ENCODE results near the gene RABGAP1. TPM values are rescaled to one million over a fixed set of nuclear protein-coding genes. Genes with fewer than 3 reads are reported as not detected.

RABGAP1 gene
- total RNA-seq, 2 donors from 2014 or later, result 33.1 TPM

DNA sequence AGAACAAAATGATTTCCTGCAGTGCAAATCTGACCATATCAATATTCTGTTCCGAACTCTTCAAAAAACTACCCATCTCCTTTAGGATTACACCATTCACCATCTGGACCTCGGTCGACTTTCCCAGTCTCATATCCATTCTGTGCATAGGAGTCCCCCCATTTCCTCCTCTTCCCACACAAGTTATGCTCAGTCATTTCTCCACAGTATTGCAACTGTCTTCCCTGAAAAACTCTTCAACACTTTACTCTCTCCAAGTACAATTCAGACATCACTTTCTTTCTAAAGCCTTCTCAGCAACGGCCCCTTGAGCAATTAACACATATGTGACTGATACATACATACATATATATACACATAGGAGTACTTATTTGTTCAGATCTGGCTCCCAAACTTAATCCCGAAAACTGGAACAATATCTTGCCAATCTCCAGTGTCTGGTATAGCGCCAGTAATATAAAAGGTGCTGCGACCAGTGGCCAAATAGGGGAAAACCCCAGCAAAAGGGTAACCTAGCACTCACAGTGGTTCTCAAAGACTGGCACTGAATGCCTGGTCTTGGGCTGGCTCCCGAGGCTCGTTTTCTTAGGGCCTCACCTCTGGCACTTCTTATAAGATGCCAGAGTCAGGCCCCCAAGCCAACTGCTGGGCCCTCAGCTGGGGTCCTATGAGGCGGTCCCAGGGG, 10.1 kb upstream of the RABGAP1 start:
- Mint-ChIP-seq H3K9me3 (no peaks in the 10 kb centered on the region), H3K4me1 (ENCODE audit: low read depth) (peaks cover 22% of the 10 kb centered on the region), H3K27me3 (ENCODE audit: low read depth) (no peaks in the 10 kb centered on the region), H3K36me3 (ENCODE audit: insufficient read depth in 2 of 2) (peaks cover 1 to 3% of the 10 kb centered on the region in 2 donors), H3K27ac (no peak overlapping the region), H3K4me3 (no peak overlapping the region)
- DNase-seq (no peak), ATAC-seq (replicated peaks in 1 of 2) (no peak)

DNA sequence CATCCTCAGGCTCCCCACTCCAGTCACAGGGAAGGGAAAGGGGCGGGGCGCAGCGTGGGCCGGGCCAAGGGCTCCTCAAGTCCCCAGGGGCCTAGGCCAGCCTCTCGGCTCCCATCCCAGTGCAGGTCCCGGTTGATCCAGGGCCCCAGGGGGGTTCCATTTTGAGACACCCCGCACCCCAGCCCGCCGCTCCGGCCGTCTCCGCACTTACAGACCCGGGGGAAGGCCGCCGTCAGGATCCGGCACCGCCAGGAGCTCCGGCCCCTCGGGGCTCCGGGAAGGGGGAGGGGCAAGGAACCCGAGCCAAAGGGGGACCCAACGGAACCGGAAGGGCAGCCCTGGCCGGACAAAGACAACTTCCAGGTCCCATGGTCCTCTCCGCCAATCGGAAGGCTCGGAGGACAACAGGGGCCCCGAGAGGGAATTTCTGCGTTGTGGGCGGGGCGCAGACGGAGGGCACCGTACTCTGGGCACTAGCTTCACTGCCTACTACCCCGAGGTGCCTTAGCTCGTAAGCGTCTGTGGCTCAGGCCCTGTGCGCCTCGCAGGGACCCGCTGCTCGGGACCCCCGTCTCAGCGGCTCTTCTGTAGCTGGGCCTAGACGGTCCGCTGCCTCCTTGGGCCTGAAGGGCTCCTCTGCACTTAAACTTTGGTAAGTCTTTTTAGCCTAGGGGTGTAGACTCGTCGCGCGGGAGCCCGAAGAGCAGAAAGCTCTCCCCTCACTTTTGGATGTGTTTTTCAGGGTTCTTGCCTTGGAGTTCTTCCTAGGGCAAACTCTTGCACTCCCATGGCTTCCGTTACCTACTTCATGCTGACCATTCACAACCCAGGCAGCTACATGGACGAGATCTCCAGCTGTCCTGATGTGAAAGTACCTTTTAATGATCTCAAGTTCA, 9.3 kb upstream of the RABGAP1 start, which contains the start of gene ZBTB26:
Gene ZBTB26, minus strand, starts transcription at position 287 of the 896 bp plus-strand sequence. CDS start 11,578 bp downstream, outside the sequence.
- Mint-ChIP-seq H3K4me1 (ENCODE audit: low read depth) (peaks cover 22% of the 10 kb centered on the region), H3K27ac (peak within 1 kb of the TSS; percentile 97), H3K4me3 (no peak within 1 kb of the TSS), H3K36me3 (ENCODE audit: insufficient read depth in 2 of 2) (peaks cover 1 to 9% of the 10 kb centered on the region in 2 donors), H3K9me3 (no peaks in the 10 kb centered on the region), H3K27me3 (ENCODE audit: low read depth) (no peaks in the 10 kb centered on the region)
- ATAC-seq (replicated peaks in 1 of 2) (peak; percentile 99), DNase-seq (peak; percentile 94 to 96)

DNA sequence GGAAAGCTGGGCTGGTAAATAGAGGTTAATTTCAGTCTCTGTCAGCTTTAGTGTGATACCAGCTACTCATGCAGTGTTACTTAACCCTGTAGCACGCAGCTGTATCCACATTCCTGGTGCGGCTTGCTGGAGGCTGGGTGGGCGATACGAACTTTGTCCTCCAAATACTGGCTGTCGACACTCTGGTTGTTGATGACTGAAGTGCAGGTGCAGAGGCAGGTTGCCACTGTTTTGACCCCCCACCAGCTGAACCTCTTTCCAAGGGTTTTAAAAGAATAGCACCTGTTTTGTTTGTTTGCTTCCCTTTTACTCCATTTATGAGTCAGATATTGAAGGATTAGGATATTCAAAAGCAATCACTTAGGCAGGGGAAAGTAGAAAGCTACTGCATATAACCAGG, 4.4 kb upstream of the RABGAP1 start:
- no peak for DNase-seq
- Mint-ChIP-seq H3K4me3 (no peak overlapping the region), H3K36me3 (ENCODE audit: insufficient read depth in 2 of 2) (peaks cover 6 to 14% of the 10 kb centered on the region in 2 donors), H3K9me3 (no peaks in the 10 kb centered on the region), H3K4me1 (ENCODE audit: low read depth) (peaks cover 34% of the 10 kb centered on the region), H3K27ac (no peak overlapping the region), H3K27me3 (ENCODE audit: low read depth) (no peaks in the 10 kb centered on the region)
- no peak for ATAC-seq (replicated peaks in 1 of 2)

DNA sequence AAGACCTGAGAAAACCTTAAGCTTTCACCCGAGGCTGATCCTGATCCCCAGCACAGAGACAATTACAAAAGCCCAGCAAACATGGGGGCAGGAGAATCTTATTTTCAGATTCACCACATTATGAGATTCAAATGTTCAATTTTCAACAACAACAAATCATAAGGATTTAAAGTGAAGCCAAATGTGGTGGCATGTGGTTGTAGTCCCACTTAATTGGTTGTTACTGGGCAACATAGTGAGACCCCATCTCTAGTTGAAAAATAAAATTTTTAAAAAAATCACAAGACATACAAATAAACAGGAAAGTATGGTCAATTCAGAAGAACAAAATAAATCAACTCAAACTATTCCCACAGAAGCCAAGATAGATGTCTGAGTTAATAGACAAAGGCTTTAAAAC, 3.9 kb upstream of the RABGAP1 start:
- ATAC-seq (replicated peaks in 1 of 2) (no peak), DNase-seq (no peak)
- Mint-ChIP-seq H3K27me3 (ENCODE audit: low read depth) (no peaks in the 10 kb centered on the region), H3K36me3 (ENCODE audit: insufficient read depth in 2 of 2) (peaks cover 7 to 18% of the 10 kb centered on the region in 2 donors), H3K4me3 (no peak overlapping the region), H3K9me3 (no peaks in the 10 kb centered on the region), H3K4me1 (ENCODE audit: low read depth) (peaks cover 38% of the 10 kb centered on the region), H3K27ac (no peak overlapping the region)

- no peaks in the 10 kb centered on the region for H3K9me3 Mint-ChIP-seq
- H3K27me3 Mint-ChIP-seq (ENCODE audit: low read depth), result no peaks in the 10 kb centered on the region
- H3K36me3 Mint-ChIP-seq (ENCODE audit: insufficient read depth in 2 of 2), result peaks cover 7 to 19% of the 10 kb centered on the region in 2 donors
- peak overlapping the region; percentile 45 to 60 for H3K4me3 Mint-ChIP-seq
- ATAC-seq (replicated peaks in 1 of 2) (no peak), DNase-seq (no peak)
- H3K4me1 Mint-ChIP-seq (ENCODE audit: low read depth), result peaks cover 33% of the 10 kb centered on the region
- peak overlapping the region; percentile 5 for H3K27ac Mint-ChIP-seq
Measured at GRCh38 chr9:122939601-122940000, 1.2 kb upstream of the RABGAP1 start.

GRCh38 chr9:122940454-122940748, 419 bp upstream of the RABGAP1 start:
- ATAC-seq (replicated peaks in 1 of 2), result no peak
- peaks cover 7 to 17% of the 10 kb centered on the region in 2 donors for H3K36me3 Mint-ChIP-seq (ENCODE audit: insufficient read depth in 2 of 2)
- peak overlapping the region; percentile 58 to 98 for H3K4me3 Mint-ChIP-seq
- no peaks in the 10 kb centered on the region for H3K9me3 Mint-ChIP-seq
- no peaks in the 10 kb centered on the region for H3K27me3 Mint-ChIP-seq (ENCODE audit: low read depth)
- peaks cover 32% of the 10 kb centered on the region for H3K4me1 Mint-ChIP-seq (ENCODE audit: low read depth)
- no peak for DNase-seq
- peak overlapping the region; percentile 5 for H3K27ac Mint-ChIP-seq

GRCh38 chr9:122941582-122942234, 888 bp downstream of the RABGAP1 start:
- Mint-ChIP-seq H3K4me3 (peak overlapping the region; percentile 94 to 98), H3K27ac (peak overlapping the region; percentile 90), H3K4me1 (ENCODE audit: low read depth) (peaks cover 40% of the 10 kb centered on the region), H3K36me3 (ENCODE audit: insufficient read depth in 2 of 2) (peaks cover 7 to 11% of the 10 kb centered on the region in 2 donors), H3K27me3 (ENCODE audit: low read depth) (no peaks in the 10 kb centered on the region), H3K9me3 (no peaks in the 10 kb centered on the region)
- DNase-seq (no peak), ATAC-seq (replicated peaks in 1 of 2) (no peak)

GRCh38 chr9:122944960-122945888, 4.4 kb downstream of the RABGAP1 start:
- Mint-ChIP-seq H3K27me3 (ENCODE audit: low read depth) (no peaks in the 10 kb centered on the region), H3K27ac (peak overlapping the region; percentile 82), H3K36me3 (ENCODE audit: insufficient read depth in 2 of 2) (peaks cover 4 to 7% of the 10 kb centered on the region in 2 donors), H3K4me1 (ENCODE audit: low read depth) (peaks cover 61% of the 10 kb centered on the region), H3K4me3 (peak overlapping the region in 1 of 2 donors; percentile 52), H3K9me3 (no peaks in the 10 kb centered on the region)
- DNase-seq (no peak), ATAC-seq (replicated peaks in 1 of 2) (no peak)

- ATAC-seq (replicated peaks in 1 of 2) (no peak), DNase-seq (no peak)
- Mint-ChIP-seq H3K36me3 (ENCODE audit: insufficient read depth in 2 of 2) (peaks cover under 1 to 5% of the 10 kb centered on the region in 2 donors), H3K27ac (no peak overlapping the region), H3K9me3 (no peaks in the 10 kb centered on the region), H3K4me3 (no peak overlapping the region), H3K4me1 (ENCODE audit: low read depth) (peaks cover 62% of the 10 kb centered on the region), H3K27me3 (ENCODE audit: low read depth) (no peaks in the 10 kb centered on the region)
Measured at GRCh38 chr9:122946461-122947005, 5.7 kb downstream of the RABGAP1 start.

GRCh38 chr9:122948313-122948712, 7.5 kb downstream of the RABGAP1 start:
- ATAC-seq (replicated peaks in 1 of 2), result peak; percentile 88 to 92
- no peak for DNase-seq
- no peaks in the 10 kb centered on the region for H3K27me3 Mint-ChIP-seq (ENCODE audit: low read depth)
- H3K4me1 Mint-ChIP-seq (ENCODE audit: low read depth), result peaks cover 52% of the 10 kb centered on the region
- peak overlapping the region; percentile 87 for H3K27ac Mint-ChIP-seq
- peak overlapping the region; percentile 51 to 74 for H3K4me3 Mint-ChIP-seq
- peaks cover 0 to 2% of the 10 kb centered on the region in 2 donors for H3K36me3 Mint-ChIP-seq (ENCODE audit: insufficient read depth in 2 of 2)
- no peaks in the 10 kb centered on the region for H3K9me3 Mint-ChIP-seq

DNA sequence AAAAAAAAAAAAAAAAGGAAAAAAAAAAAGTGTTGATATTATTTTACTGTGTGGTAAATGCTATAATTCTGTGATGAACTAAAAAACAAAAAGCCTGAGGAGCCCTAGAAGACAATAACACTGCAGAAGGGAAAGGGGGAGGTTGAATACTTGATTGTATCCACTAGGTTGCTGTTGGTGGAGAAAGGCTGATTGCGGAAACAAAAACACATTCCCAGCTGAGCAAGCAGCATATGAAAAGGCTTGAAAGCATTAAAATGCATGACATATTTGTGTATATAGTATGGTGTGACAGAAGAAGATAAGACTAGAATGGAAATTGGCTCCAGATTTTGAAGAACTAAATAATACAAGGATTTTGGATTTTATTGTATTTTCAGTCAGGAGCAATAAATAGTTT, 8.9 kb downstream of the RABGAP1 start:
- Mint-ChIP-seq H3K9me3 (no peaks in the 10 kb centered on the region), H3K4me1 (ENCODE audit: low read depth) (peaks cover 52% of the 10 kb centered on the region), H3K27ac (no peak overlapping the region), H3K27me3 (ENCODE audit: low read depth) (no peaks in the 10 kb centered on the region), H3K4me3 (no peak overlapping the region), H3K36me3 (ENCODE audit: insufficient read depth in 2 of 2) (no peaks in the 10 kb centered on the region)
- DNase-seq (no peak), ATAC-seq (replicated peaks in 1 of 2) (no peak)

- peaks cover 50% of the 10 kb centered on the region for H3K4me1 Mint-ChIP-seq (ENCODE audit: low read depth)
- ATAC-seq (replicated peaks in 1 of 2) (no peak), DNase-seq (no peak)
- H3K4me3 Mint-ChIP-seq, result no peak overlapping the region
- H3K27me3 Mint-ChIP-seq (ENCODE audit: low read depth), result no peaks in the 10 kb centered on the region
- H3K9me3 Mint-ChIP-seq, result no peaks in the 10 kb centered on the region
- H3K27ac Mint-ChIP-seq, result peak overlapping the region; percentile 3
- H3K36me3 Mint-ChIP-seq (ENCODE audit: insufficient read depth in 2 of 2), result no peaks in the 10 kb centered on the region
Measured at GRCh38 chr9:122950263-122950662, 9.4 kb downstream of the RABGAP1 start.
